Nucleus accumbens (tissue), 56 donors: ENCODE results near the gene DRD1.
"Not testable (repeated sequence)": the region's sequence is repeated elsewhere in the genome, so short reads cannot be mapped to it uniquely, and the experiment has no call there.

Source experiments
- DNase-seq, 56 donors: peaks; one replicate each; lab custom pipeline; 2025; lab: John Stamatoyannopoulos, UW

The DRD1 gene

GRCh38 chr5:175436359-175436758 is 7.6 kb downstream of the DRD1 start:
- DNase-seq: no peak

GRCh38 chr5:175434800-175435199 is 9.2 kb downstream of the DRD1 start:
- DNase-seq: no peak

GRCh38 chr5:175427762-175428161 is 16.2 kb downstream of the DRD1 start:
- DNase-seq: no peak

- DNase-seq: not testable (repeated sequence)
These were observed 19.4 kb downstream of the DRD1 start for GRCh38 chr5:175424594-175424993.

GRCh38 chr5:175422058-175422457 is 21.9 kb downstream of the DRD1 start:
- no peak for DNase-seq

GRCh38 chr5:175420383-175420782 is 23.6 kb downstream of the DRD1 start:
- no peak for DNase-seq

GRCh38 chr5:175418251-175418650 is 25.7 kb downstream of the DRD1 start:
- no peak for DNase-seq

GRCh38 chr5:175417384-175417783 is 26.6 kb downstream of the DRD1 start:
- DNase-seq: no peak

- DNase-seq: no peak
These were observed 28.7 kb downstream of the DRD1 start for GRCh38 chr5:175415303-175415702.

GRCh38 chr5:175410926-175411325 is 33.1 kb downstream of the DRD1 start:
- DNase-seq: no peak

GRCh38 chr5:175406300-175406699 is 37.7 kb downstream of the DRD1 start:
- DNase-seq: no peak

- DNase-seq: not testable (repeated sequence)
These were observed 46.2 kb downstream of the DRD1 start for GRCh38 chr5:175397590-175398297.

GRCh38 chr5:175395430-175395829 is 48.6 kb downstream of the DRD1 start:
- DNase-seq: not testable (repeated sequence)

GRCh38 chr5:175394601-175395000 is 49.4 kb downstream of the DRD1 start:
- no peak for DNase-seq

GRCh38 chr5:175393897-175394296 is 50.1 kb downstream of the DRD1 start:
- no peak for DNase-seq

- no peak for DNase-seq
These were observed 51.7 kb downstream of the DRD1 start for GRCh38 chr5:175392236-175392635.

GRCh38 chr5:175390352-175391083 is 53.5 kb downstream of the DRD1 start:
- DNase-seq: no peak
